Osteoblast (primary cell): Measurements from ENCODE around the gene TLR5. TPM values are rescaled to one million over a fixed set of nuclear protein-coding genes. Genes with fewer than 3 reads are reported as not detected.

ENCODE experiments used
- DNase-seq: peaks from one replicate; pipeline ENCODE4 v3.0.0; 2011; ENCODE audit warnings: low spot score, mixed read lengths; ENCODE audit not compliant: insufficient read length; ENCODE audit errors: missing footprints
- H2AFZ ChIP-seq: 2 replicates; pipeline ENCODE4 v1.6.0; 2011; ENCODE audit warnings: mild to moderate bottlenecking, low read length
- H3K27ac ChIP-seq: 2 replicates; pipeline ENCODE4 v1.5.1; 2011; ENCODE audit warnings: mild to moderate bottlenecking, low read depth, low read length, moderate library complexity
- H3K27me3 ChIP-seq: 2 replicates; pipeline ENCODE4 v1.6.0; 2012; ENCODE audit warnings: mild to moderate bottlenecking, control low read depth, inconsistent platforms, low read length, moderate library complexity; ENCODE audit not compliant: insufficient read depth
- H3K36me3 ChIP-seq: 2 replicates; pipeline ENCODE4 v1.5.1; 2011; ENCODE audit warnings: mild to moderate bottlenecking, low read length, control low read depth, moderate library complexity; ENCODE audit not compliant: insufficient read depth
- H3K4me1 ChIP-seq: 2 replicates; pipeline ENCODE4 v1.5.1; 2011; ENCODE audit warnings: mild to moderate bottlenecking, low read length, control low read depth, moderate library complexity; ENCODE audit not compliant: insufficient read depth
- H3K4me2 ChIP-seq: 2 replicates; pipeline ENCODE4 v1.6.0; 2011; ENCODE audit warnings: mild to moderate bottlenecking, low read length; ENCODE audit not compliant: insufficient read depth
- H3K4me3 ChIP-seq: fragments of 200-600 bp; sonication (generic); 3 replicates; pipeline ENCODE4 v1.5.1; 2012; ENCODE audit warnings: mild to moderate bottlenecking, low read length, inconsistent platforms; ENCODE audit not compliant: insufficient read depth
- H3K79me2 ChIP-seq: 2 replicates; pipeline ENCODE4 v1.6.0; 2012; ENCODE audit warnings: mild to moderate bottlenecking, low read length, control low read depth, inconsistent platforms; ENCODE audit not compliant: insufficient read depth
- H3K9me3 ChIP-seq: 2 replicates; pipeline ENCODE4 v1.5.1; 2011; ENCODE audit warnings: low read depth, low read length, control low read depth
- H4K20me1 ChIP-seq: 2 replicates; pipeline ENCODE4 v1.6.0; 2012; ENCODE audit warnings: mild to moderate bottlenecking, low read length, control low read depth; ENCODE audit not compliant: insufficient read depth
- CTCF ChIP-seq: IDR thresholded peaks from 2 replicates; pipeline ENCODE4 v1.5.1; 2011; ENCODE audit warnings: mild to moderate bottlenecking, low read depth, low read length, moderate library complexity; ENCODE audit errors: extremely low read depth
- total RNA-seq: library from RNA; depleted of rRNA; stranded (reverse); fragments of >200 nt; gene quantifications from 2 replicates; pipeline ENCODE4 v1.2.3, GENCODE V29; 2012

Gene TLR5
- total RNA-seq, 1 donor, result under 0.01 TPM

- DNase-seq, result no peak
- peak overlapping the region; percentile 48 for H2AFZ ChIP-seq
Measured at GRCh38 chr1:223123011-223123610, 19.9 kb downstream of the TLR5 start.

GRCh38 chr1:223118418-223118817, 24.6 kb downstream of the TLR5 start:
- no peak for TF ChIP-seq CTCF
- H3K4me3 ChIP-seq, result no peak overlapping the region
- H3K4me1 ChIP-seq, result peaks cover 5% of the 10 kb centered on the region
- no peak overlapping the region for H3K4me2 ChIP-seq
- no peak overlapping the region for H3K27ac ChIP-seq
- H3K79me2 ChIP-seq, result no peaks in the 10 kb centered on the region
- H4K20me1 ChIP-seq, result no peaks in the 10 kb centered on the region
- no peaks in the 10 kb centered on the region for H3K36me3 ChIP-seq
- no peak for DNase-seq
- no peak overlapping the region for H2AFZ ChIP-seq
- no peaks in the 10 kb centered on the region for H3K9me3 ChIP-seq
- H3K27me3 ChIP-seq, result peaks cover 3% of the 10 kb centered on the region

More at GRCh38 chr1:223123011-223123610, 19.9 kb downstream of the TLR5 start:
- H3K9me3 ChIP-seq, result no peaks in the 10 kb centered on the region
- no peaks in the 10 kb centered on the region for H3K27me3 ChIP-seq
- peak overlapping the region; percentile 64 for H3K4me3 ChIP-seq
- no peaks in the 10 kb centered on the region for H3K79me2 ChIP-seq
- peaks cover 8% of the 10 kb centered on the region for H3K4me1 ChIP-seq
- no peak for TF ChIP-seq CTCF
- no peaks in the 10 kb centered on the region for H4K20me1 ChIP-seq
- H3K4me2 ChIP-seq, result peak overlapping the region; percentile 90
- H3K27ac ChIP-seq, result no peak overlapping the region
- H3K36me3 ChIP-seq, result no peaks in the 10 kb centered on the region

- Histone ChIP-seq H2AFZ (no peak overlapping the region), H3K36me3 (no peaks in the 10 kb centered on the region), H3K4me2 (no peak overlapping the region), H3K27me3 (peaks cover 11% of the 10 kb centered on the region), H3K27ac (no peak overlapping the region), H4K20me1 (no peaks in the 10 kb centered on the region), H3K4me1 (no peaks in the 10 kb centered on the region), H3K4me3 (no peak overlapping the region), H3K79me2 (no peaks in the 10 kb centered on the region), H3K9me3 (no peaks in the 10 kb centered on the region)
- no peak for DNase-seq
- no peak for TF ChIP-seq CTCF
Measured at GRCh38 chr1:223116950-223117349, 26.1 kb downstream of the TLR5 start.

- H3K36me3 ChIP-seq, result no peaks in the 10 kb centered on the region
- peak; percentile 89 for DNase-seq
- H3K27me3 ChIP-seq, result peaks cover 29% of the 10 kb centered on the region
- no peaks in the 10 kb centered on the region for H3K9me3 ChIP-seq
- H3K79me2 ChIP-seq, result no peaks in the 10 kb centered on the region
- no peaks in the 10 kb centered on the region for H3K4me1 ChIP-seq
- no peak for TF ChIP-seq CTCF
- no peak overlapping the region for H3K4me2 ChIP-seq
- no peak overlapping the region for H2AFZ ChIP-seq
- no peak overlapping the region for H3K4me3 ChIP-seq
- no peak overlapping the region for H3K27ac ChIP-seq
- no peaks in the 10 kb centered on the region for H4K20me1 ChIP-seq
Measured at GRCh38 chr1:223114871-223115270, 28.2 kb downstream of the TLR5 start.
